ENCODE measurements around the gene B4GALT1. TPM values are rescaled to one million over a fixed set of nuclear protein-coding genes. Genes with fewer than 3 reads are reported as not detected.

The B4GALT1 gene
- total RNA-seq, 1 donor from 2014 or later = 35.7 TPM

GRCh38 chr9:33130961-33131789, 36.0 kb downstream of the B4GALT1 start:
- intact Hi-C loops (cut with DNase I) = no loop called here
- no peak for DNase-seq (ENCODE audit: low spot score)

DNA sequence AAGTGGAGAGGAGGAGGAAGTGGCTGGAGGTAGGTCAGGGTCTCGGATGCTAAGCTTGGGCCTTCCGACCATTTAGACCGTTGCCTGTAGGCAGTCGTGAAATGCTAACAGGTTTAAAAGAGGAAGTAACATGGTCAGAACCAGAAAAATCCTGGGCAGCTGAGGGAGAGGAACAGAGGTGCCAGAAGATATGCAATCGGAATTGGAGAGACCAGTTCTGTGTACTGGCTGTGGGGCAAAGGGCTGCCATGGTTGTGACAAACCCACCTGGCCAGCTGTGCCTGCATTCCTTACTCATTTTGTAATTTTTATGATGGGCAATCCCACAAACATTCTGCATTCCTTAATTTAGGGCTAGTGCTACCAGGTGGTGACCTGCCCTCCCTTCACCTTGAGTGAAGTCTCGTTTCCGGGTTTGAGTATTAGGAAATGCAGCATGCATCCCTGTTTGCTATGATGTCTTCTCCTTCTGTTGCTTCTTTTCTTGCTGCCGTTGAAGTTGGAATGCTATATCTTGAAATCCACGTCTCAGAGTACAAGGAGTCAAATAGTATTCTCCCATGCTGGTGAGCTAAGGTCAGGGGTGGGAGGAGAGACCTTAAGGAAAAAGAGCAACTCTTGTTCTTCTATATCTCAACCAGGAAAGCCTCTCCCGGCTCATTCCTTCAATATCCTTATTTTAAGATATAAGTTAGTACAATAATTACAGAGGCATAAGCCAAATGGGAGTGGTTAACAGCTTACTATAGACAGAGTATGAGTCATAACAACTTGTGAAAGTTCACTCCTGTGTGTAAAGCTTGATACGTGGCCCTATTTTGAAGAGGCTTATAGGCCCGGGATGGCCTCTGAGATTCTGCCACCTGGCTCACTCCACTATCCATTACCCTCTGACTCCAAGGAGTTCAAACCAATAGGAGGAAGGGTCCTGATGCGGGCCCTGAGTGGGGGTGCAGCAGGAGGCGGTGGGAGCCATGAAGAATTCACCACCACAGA, 37.0 kb downstream of the B4GALT1 start:
- no peak for DNase-seq (ENCODE audit: low spot score)
- intact Hi-C loops (cut with DNase I) = no loop called here

DNA sequence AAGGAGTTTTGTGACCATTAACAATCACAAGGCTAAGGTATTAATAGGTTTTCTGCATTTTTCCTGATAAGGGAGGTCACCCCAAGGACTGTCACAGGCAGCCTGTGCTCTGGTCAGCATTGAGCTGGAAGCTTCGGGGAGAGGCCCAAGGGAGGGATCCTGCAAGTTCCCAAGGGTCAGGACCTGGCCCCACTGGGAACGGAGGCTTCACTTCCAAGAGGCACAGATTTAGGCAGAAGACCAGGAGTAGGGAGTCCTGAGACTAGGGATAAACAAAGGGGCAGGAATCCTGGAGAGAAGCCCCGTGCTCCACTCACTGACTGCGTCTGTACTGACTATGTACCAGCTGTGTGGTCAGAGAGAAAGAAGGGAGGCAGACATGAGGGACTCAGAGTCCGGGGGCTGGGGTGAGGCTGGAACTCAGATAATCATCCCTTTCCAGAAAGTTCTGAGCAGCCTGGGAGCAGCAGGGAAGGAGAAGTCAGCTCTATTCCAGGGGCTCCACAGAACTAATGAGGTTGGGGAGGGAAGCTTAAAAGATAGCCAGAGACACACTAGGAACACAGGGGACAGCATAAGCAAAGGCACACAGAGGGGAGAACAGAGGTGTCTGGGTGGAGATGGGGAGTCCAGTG, 37.8 kb downstream of the B4GALT1 start:
- no peak for DNase-seq (ENCODE audit: low spot score)
- intact Hi-C loops (cut with DNase I) = no loop called here

GRCh38 chr9:33128570-33128969, 38.6 kb downstream of the B4GALT1 start:
- intact Hi-C loops (cut with DNase I) = no loop called here
- DNase-seq (ENCODE audit: low spot score) = no peak

DNA sequence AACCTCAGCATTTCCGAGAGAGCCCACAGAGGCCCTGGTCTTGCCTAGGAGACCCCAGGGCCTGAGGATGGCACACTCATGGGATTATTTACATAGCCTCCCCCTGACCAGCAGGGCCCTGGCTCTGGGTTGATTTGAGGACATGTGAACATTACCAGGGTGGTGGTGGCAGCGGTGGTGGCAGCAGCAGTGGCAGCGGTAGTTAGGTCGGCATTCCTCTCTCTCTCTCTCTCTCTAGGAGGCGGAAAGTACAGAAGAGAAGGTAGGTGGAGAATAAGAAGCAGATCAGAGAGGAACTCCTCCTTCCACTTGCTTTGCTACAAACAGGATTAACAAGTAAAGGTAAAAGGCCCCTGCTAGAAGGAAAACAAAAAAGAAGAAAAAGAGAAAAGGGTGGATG, 39.3 kb downstream of the B4GALT1 start:
- intact Hi-C loops (cut with DNase I) = no loop called here
- no peak for DNase-seq (ENCODE audit: low spot score)

GRCh38 chr9:33125871-33126823, 41.0 kb downstream of the B4GALT1 start:
- intact Hi-C loops (cut with DNase I) = no loop called here
- DNase-seq (ENCODE audit: low spot score) = peak; percentile 67

GRCh38 chr9:33125461-33125860, 41.7 kb downstream of the B4GALT1 start:
- intact Hi-C loops (cut with DNase I) = no loop called here

DNA sequence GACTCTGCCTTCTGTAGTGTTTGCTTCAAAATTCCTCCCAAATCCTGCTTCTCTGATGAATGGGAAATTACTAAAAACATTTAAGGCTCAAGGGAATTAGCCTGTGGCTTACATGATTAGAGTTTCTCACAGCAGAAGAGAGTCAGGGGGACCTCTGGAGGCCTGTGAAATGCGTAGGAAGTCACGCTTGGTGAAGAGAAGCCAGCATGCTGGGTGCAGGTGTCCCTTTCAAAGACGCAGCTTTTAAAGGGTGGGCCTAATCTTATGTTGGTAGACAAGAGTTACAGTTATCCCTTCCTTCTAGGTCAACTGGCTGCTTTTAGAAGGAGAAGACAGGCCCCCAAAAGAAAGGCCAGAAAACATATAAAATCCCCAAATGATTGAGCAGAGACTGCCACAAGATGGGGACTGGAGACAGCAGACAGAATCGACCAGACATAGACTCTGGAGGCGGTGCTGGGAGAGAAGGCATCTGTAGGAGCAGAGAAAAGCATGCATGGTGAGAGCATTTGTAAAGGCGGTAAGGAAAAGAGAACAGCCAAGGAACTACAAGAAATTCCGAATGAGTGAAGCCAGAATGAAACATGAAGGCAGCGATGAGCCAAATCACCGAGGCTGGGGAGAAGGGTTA, 42.3 kb downstream of the B4GALT1 start:
- intact Hi-C loops (cut with DNase I) = no loop called here
- DNase-seq (ENCODE audit: low spot score) = no peak

More at GRCh38 chr9:33125461-33125860, 41.7 kb downstream of the B4GALT1 start:
- DNase-seq (ENCODE audit: low spot score) = peak; percentile 74

- intact Hi-C loops (cut with DNase I) = no loop called here
These were observed 43.1 kb downstream of the B4GALT1 start for GRCh38 chr9:33124046-33124445.

GRCh38 chr9:33123407-33124031, 43.6 kb downstream of the B4GALT1 start:
- DNase-seq (ENCODE audit: low spot score) = no peak
- intact Hi-C loops (cut with DNase I) = no loop called here

More at GRCh38 chr9:33124046-33124445, 43.1 kb downstream of the B4GALT1 start:
- DNase-seq (ENCODE audit: low spot score) = no peak

GRCh38 chr9:33120620-33121019, 46.5 kb downstream of the B4GALT1 start:
- no peak for DNase-seq (ENCODE audit: low spot score)
- intact Hi-C loops (cut with DNase I) = no loop called here

- intact Hi-C loops (cut with DNase I) = no loop called here
- DNase-seq (ENCODE audit: low spot score) = no peak
These were observed 49.3 kb downstream of the B4GALT1 start for GRCh38 chr9:33117796-33118195.

GRCh38 chr9:33117306-33117705, 49.8 kb downstream of the B4GALT1 start:
- no peak for DNase-seq (ENCODE audit: low spot score)

DNA sequence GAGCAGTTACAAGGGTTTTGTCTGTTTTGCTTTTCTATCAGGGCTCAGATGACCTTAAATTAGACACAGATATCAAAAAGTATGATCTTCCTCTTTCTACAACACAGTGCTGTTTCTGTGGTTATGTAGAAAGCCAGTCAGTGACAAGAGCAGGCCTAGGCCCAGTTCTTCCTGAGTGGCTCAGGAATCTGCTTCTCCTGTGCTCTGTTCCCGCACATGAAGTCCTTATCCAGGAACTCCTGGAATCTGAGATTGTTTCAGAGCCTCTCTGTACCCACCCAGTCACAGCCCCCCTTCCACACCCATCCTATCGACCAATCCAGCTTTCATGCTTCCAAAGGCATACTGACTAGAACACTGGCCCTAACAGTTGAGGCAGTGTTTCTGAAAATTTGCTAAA, 50.3 kb downstream of the B4GALT1 start:
- no peak for DNase-seq (ENCODE audit: low spot score)
- intact Hi-C loops (cut with DNase I) = no loop called here

More at GRCh38 chr9:33117306-33117705, 49.8 kb downstream of the B4GALT1 start:
- intact Hi-C loops (cut with DNase I) = no loop called here

DNA sequence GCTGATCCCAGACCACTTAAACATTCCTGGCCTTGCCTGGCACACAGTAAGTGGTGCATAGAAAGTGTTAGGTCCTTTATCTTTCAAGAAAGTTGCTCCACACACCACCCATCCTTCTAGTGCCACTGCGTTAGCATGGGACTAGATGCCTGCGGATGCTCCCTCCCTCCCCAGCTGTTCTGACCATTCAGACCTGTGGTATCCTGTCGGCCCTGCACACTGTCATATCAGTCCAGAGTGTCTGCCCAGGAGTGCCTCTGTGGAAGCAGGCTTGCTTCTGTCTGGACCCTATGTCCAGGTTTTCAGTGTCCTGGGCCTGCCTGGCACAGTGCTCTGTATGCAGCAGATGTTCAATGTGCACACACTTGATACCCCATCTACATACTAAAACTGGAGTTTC, 52.4 kb downstream of the B4GALT1 start:
- intact Hi-C loops (cut with DNase I) = no loop called here
- no peak for DNase-seq (ENCODE audit: low spot score)

GRCh38 chr9:33113799-33114547, 53.2 kb downstream of the B4GALT1 start:
- DNase-seq (ENCODE audit: low spot score) = no peak
- intact Hi-C loops (cut with DNase I) = no loop called here

DNA sequence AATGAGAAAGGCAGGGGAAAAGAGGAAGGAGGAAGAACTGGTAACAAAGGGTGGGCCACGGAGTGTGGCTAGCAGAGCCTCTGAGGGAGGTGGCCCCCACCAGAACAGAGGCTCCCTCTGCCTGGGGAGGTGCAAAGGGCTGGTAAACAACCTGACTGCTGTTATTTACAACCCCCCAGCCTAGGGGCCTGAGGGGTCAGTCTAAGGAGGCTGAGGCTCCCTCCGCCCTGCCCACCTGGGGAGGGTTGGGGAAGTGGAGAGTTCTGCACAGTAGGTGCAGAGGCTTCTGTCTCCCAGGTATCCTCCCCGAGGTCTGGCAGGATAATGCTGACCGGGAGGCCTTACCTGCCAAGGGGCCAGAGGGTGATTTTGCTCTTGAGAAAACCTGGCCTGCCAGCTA, 55.0 kb downstream of the B4GALT1 start:
- intact Hi-C loops (cut with DNase I) = no loop called here
- no peak for DNase-seq (ENCODE audit: low spot score)
